ENCODE measurements around the gene ITPRIPL2.
A peak's percentile ranks its signal among the peaks of the same experiment; 100 is the strongest.

ITPRIPL2 gene

DNA sequence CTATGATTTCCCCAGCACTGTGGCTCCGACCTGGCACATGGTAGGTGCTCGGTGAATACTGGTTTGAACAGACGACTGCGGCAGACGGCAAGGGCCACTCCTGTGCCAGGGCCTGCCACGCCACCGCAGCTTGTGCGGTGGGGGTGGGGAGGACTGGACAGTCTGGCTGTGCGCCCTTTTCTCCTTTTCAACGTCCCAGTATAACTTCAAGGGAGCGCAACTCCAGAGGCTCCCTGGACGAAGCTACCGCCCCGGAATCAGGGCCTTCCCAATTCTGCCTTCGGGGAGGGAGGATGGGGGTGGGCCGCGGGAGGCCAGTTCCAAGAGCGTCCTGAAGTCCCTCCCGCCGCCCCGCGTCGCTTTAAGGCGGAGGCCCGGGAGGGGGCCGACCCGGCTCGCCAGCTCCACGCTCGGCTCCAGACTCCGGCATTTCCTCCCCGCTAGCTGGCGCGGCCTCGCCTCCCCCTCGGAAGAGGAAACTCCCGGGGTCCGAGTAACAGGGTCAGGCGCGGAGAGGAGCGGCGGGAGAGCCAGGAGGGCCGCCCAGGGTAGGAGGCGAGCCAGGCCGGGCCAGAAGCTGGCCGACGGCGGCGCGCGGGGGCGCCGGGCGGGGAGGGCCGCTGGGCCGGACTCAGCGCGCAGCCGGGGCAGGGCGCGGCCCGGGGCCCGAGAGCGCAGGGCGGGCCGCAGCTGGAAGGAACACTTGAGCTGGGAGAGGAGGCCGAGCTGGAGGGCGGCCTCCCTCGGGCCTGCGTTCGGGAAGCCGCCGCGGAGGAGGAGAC, at the start of gene ITPRIPL2:
ITPRIPL2 (plus strand) TSS at position 388 of the 782 bp plus-strand sequence. CDS start 498 bp downstream, outside the sequence.
- DNase-seq, result peak in 42 of 58 donors; percentile 18 to 75 (median 42)

DNA sequence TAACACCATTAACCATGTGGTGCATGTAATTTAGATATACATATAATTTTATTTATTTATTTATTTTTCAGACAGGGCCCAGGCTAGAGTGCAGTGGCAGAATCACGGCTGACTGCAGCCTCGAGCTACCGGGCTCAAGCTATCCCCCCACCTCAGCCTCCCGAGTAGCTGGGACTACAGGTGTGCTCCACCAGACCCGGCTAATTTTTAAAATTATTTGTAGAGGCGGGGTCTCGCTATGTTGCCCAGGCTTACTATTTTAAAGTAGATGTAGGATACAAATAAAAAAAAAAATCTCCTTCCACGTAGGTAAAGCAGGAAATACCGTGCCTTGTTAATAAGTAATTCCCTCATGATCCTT, 46.8 kb upstream of the ITPRIPL2 start:
- peak in 1 of 58 donors; percentile 24 for DNase-seq

DNA sequence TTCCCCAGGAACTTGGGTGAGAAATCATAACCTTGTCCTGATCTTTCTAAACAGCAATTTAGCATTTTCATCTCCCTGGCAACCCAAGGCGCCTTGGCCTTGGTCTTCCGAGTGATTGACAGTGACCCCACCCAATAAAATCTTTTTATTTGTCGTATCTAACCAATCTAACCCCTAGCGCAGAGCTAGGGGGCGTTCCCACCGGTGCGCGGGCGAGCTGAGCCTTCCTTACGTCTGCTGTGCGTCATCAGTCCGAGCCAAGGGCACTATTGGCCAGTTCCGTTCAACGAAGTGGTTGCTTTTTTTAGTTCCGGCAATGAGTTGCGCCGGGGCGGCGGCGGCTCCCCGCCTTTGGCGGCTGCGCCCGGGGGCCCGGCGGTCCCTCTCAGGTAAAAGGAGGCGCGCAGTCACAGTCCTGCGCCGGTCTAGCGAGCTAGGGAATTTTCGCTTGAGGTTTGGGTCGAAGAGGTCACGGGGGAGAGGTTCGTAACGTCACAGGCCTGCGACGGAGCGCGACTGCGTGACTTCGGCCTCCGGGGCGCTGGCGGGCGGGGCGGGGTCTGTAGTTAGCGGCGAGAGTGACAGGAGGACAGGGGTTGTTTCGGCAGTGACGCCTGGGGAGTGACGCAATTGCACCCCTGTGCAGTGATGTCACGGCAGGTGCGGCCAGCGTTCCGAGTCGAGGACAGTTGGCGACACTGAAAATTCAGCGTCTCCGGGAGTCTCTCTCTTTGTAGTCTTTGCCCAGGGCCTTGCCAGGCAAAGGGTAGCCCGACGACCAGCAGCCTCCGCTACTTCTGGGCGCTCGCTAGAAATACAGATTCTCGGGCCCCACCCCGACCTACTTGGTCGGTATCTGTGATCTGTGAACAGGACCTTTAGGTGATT, 46.2 kb upstream of the ITPRIPL2 start, which contains the start of gene COQ7:
COQ7 (plus strand) TSS at position 266 of the 888 bp plus-strand sequence; CDS start at position 317, 51 bp downstream.
- peak; percentile 87 to 99 (median 96) for DNase-seq

DNA sequence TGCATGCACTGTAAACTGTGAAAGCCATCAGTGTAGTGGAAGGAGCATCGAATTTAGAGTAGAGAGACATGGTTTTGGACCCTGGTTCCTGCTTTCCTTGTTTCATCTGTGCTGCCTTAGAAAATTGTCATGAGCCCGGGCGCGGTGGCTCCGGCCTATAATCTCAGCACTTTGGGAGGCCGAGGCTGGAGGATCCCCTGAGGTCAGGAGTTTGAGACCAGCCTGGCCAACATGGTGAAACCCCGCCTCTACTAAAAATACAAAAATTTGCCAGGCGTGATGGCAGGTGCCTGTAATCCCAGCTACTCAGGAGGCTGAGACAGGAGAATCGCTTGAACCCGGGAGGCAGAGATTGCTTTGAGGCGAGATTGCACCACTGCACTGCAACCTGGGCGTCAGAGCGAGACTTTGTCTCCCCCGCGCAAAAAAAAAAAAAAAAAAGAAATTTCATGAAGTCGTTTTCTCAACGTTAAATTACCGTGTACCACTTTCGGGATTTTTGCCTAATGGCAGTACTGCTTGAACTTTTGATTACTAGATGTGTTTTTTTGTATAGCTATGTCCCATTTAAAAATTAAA, 45.4 kb upstream of the ITPRIPL2 start:
- peak in 1 of 58 donors; percentile 46 for DNase-seq

DNA sequence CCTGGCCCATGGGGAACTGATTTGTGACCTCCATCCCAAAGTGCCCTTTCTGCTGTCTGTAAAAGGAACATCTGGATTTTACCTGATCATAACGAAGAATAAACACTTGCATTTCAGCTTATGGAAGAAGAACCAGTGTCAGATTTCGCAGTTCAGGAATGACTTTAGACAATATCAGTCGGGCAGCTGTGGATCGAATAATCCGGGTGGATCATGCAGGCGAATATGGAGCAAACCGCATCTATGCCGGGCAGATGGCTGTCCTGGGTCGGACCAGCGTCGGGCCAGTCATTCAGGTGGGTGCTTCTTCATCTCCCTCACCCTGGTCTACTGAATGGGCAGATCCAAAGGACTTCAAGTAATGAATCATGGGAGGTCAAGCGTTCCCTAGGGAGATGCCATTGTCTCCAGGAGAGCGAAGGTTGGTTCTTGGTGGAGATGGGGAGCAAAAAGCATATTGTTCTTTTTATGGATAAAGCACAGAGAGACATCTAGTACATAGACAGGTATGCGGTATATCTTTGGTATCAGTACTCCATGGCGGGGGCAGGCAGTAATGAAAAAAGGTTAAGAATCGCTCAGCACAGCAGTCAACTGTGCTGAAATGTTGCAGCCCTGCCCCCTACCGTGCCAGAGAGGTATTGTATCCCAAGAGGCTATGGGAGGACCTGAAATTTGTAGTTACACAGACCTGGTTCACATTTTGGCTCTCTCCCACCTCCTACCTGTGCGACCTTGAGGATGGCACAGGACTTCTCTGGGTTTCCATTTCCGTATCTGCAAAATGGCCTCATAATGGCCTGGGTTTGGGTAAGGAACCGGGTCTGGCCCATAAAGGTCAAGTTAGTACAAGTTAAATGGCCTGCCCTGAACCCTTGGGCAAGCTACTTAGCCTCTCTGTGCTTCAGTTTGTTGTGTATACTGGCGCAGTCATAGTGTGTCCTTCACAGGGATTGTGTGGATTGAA, 41.7 kb upstream of the ITPRIPL2 start:
- DNase-seq, result peak in 32 of 58 donors; percentile 2 to 53 (median 24)

DNA sequence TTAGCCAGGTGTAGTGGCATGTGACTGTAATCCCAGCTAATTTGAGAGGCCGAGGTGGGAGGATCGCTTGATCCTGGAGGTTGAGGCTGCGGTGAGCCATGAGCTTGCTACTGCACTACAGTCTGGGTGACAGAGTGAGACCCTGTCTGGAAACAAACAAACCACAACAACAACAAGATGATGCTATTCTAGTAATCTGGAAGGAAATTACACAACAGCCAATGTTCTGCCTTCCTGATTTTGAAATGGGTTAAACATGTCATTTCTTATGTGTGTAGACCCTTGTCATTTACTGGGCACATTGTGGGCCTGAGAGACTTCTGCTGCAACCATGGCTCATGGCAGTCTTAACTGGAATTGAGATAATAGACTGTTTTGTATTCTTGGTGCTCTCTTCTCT, 40.4 kb upstream of the ITPRIPL2 start:
- DNase-seq, result no peak

DNA sequence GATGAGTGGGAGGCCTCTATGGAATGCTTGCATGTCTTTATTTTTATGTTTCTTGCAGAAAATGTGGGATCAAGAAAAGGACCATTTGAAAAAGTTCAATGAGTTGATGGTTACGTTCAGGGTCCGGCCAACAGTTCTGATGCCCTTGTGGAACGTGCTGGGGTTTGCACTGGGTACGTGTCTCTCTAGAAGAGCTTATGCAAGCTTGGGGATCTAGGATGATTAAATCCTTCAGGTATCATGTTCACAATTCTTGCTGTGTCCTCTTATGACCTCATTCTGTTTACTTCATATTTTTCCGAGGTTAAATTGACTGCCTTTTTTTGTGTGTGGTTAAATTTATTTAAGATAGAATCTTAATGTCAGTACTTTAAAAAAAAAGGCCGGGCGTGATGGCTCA, 39.9 kb upstream of the ITPRIPL2 start:
- DNase-seq, result no peak

DNA sequence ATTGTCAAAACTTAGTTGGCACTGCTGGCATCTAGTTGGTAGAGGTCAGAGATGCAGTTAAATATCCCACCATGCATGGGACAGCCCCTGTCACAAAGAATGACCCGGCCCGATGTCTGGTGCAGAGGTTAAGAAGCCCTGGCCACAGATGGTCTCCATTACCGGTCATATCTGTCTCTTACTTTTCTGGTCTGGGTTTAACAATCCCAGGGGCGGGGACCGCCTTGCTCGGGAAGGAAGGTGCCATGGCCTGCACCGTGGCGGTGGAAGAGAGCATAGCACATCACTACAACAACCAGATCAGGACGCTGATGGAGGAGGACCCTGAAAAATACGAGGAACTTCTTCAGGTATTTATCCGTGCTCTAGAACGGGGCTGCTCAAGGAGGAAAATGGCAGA, 38.3 kb upstream of the ITPRIPL2 start:
- no peak for DNase-seq

DNA sequence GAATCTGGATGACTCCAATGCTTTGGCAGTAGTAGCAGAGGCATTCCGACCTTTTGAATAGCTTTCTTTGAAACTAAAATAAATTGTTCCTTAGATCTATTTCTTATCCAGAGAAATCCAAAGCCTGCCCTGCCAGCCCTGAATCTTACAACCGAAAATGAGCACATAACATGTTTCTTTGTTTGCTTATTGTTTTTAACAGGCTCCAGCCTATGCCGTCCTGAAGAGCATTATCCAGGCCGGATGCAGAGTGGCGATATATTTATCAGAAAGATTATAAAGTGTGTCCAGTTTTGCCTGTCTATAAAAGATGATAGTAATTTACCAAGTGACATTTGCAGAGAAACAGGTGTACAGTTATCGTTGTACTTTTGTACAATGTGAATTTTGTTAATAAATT, 35.9 kb upstream of the ITPRIPL2 start:
- no peak for DNase-seq

DNA sequence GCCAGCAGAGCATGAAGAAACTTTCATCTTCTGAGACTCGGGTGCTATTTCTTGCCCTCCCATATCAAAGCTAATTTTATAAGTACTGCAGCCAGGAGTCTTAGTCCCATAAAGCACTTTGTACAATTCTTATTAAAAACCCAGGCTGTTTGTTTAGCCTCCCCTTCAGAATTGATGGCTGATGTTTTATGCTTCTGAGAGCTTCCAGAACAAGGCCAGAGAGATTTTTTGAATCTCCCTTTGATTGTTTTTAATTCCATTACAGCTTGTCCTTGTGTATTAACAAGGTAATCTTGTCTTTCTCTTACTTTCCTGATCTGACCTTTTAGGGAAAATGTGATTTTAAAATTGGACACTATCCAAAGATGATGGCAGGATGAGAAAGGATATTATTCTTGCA, 30.1 kb upstream of the ITPRIPL2 start:
- no peak for DNase-seq

DNA sequence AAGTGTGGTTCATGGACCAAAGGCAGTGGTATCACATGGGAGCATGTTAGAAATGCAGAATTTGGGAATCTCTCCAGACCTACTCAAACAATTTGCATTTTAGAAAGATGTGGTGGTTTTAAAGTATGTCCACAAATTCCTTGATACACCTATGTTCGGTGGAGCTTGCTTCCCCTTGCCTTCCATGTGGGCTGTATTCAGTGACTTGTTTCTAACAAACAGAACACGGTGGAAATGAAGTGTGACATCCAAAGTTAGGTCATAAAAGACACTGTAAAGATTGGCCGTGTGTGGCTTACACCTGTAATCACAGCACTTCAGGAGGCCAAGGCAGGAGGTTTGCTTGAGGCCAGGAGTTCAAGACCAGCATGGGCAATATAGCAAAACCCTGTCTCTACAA, 29.6 kb upstream of the ITPRIPL2 start:
- no peak for DNase-seq

DNA sequence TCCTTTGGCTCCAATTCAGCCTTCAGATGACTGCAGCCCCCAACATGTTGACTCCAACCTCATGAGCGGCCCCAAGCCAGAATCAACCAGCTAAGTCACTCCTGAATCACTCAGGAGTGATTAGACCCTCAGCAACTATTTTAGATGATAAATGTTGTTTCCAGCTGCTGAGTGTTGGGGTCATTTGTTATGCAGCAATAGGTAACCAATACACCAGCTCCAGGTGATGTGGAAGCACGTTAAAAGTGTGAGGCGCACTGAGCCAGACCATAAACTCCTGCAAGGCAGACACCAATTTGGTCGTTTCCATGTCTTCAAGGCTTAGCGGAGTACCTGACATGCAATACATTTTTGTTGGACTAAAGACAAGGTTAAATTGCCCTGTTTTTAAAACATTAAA, 28.9 kb upstream of the ITPRIPL2 start:
- no peak for DNase-seq

DNA sequence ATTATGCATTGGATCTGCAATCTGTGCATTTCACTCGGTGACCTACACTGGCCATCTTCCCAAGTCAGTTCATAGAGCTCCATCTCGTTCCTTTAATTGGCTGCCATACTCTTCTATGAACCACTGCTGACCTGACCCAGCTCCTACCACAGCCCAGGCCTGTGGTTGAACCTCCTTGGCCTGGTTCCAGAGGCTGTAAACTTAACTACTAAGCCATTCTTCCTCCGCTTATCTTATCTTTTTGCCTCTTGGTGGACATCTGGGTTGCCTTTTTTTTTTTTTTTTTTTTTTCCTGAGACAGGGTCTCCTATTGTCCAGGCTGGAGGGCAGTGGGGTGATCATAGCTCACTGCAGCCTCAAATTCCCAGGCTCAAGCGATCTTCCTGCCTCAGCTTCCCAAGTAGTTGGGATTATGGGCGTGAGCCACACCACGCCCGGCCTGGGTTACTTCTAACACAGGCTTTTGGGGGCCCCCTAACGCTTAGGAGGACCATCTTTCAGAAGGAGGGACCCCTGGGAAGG, 28.0 kb upstream of the ITPRIPL2 start:
- DNase-seq, result no peak

DNA sequence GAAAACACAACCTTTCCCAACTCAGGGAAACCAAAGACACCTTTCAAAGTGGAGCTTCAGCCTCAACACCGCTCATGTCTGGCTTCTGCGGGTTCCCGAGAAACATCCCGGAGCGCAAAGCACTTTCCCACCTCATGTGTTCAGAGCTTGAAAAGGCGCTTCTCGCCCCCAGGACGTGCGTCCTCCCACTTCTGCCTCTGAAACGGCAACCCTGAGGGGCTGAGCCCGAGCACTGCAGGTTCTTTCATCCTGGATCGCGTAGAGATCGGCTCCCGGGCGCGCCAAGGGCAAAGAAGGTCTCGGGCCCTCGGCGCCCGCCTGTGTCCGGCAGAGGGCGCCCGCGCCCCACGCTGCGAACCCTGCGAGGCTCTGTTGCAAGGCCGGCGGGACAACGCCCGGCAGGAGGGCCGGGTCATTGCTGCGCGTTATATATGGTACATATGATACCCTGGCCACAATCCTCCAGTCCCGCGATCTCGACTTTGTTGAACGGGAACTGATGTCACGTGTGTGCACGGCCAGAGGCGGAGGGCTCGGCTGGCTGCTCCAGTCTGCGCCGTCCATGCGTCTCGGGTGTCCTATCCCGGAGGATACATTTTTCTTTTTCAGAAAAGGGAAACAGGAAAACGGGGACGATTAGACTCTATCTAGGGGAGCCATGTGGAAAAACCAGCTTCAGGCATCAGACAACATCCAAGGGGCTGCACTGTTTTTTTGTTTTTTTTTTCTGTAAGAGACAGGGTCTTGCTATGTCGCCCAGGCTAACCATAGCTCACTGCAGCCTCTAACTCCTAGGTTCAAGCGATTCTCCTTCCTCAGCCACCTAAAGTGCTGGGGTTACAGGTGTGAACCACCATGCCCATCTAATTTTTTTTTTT, 27.2 kb upstream of the ITPRIPL2 start:
- peak in 57 of 58 donors; percentile 15 to 89 (median 68) for DNase-seq

DNA sequence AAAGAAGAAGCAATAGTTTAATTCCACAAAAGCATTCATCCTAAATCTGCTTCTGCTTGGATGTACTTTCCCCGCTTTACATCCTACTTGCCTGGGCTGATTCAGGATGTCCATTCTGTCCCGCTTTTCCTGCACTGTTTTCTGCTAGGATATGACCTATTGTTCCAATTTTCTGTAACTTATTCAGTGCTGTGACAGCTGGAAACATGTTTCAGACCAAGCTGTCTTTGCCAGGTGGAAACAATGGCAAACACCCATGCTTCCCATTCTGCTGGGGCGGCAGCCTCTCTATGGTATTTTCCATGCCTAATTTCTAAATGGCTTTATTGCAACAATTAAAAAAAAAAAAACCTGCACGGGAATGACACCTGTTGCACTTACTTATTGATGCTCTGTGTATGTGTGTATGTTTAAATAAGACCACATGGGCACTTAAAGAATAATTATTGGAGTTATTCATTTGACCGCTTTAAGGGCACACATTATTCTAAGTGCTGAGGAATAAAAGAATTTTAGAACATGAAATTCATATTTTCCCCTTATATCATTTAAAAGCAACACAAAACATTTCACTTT, 25.3 kb upstream of the ITPRIPL2 start:
- no peak for DNase-seq

DNA sequence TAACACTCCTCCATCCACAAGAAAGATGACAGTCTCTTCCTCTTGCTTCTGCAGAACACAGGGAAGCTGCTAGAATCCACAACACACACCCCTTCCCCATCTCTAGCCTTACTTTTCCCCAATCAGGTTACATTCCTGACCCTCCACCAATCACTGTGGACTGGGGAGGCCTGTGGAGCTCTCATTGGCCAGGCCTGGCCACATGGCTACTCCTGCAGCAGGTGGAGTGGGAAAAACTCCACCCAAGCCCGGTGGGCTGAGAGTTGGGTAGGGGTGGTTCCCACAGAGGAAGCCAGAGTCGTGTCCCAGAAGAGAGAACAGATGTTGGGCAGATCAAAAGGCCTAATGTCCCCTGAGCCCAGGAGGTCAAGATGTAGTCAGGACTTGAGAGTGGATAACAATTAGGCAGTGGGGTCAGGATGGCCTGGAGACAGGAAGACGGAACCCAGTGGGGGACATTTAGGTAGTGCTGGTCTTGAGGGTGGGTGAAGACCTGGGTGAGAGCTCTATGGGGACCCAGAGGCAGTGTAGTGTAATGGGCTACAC, 24.3 kb upstream of the ITPRIPL2 start:
- DNase-seq, result no peak

DNA sequence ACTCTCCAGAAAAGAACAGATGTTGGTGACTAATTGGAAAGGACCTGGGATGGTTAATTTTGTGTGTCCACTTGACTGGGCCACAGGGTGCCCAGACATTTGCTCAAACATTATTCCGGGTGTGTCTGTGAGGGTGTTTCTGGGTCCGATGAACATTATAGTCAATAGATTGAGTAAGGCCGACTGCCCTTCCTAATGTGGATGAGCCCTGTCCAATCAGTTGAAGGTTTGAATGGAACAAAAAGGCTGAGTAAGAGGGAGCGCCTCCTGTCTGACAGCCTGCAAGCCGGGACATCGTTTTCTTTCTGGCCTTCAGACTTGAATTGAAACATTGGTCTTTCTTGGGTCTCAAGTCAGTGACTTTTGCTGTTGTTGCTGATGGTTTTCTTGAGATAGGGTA, 22.8 kb upstream of the ITPRIPL2 start:
- DNase-seq, result no peak

DNA sequence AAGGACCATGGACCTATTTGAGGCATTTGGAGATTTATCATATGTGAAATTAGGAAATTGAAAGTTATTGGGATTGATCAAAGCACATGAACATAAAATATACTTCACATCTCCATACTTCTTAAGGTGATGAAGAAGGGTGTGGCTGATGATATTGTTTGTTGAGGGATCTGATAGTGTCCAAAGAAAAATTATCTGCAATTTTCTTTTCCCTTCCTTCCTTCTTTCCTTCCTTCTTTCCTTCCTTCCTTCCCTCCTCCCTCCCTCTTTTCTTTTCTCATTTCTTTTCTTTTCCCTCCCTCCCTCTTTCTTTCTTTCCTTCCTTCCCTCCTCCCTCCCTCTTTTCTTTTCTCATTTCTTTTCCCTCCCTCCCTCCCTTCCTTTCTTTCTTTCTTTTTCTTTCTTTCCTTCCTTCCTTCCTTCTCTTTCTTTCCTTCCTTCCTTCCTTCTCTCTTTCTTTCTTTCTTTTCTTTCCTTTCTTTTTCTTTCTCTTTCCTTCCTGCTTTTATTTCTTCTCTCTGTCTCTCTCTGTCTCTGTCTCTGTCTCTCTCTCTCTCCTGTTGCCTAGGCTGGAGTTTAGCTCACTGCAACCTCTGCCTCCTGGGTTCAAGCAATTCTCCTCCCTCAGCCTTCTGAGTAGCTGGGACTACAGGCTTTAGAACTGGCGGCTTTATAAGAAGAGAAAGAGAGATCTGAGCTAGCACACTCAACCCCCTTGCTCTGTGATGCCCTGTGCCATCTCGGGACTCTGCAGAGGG, 20.9 kb upstream of the ITPRIPL2 start:
- no peak for DNase-seq
